Psoas muscle (tissue), 8 donors: Measurements from ENCODE around the gene GPR107. TPM values are rescaled to one million over a fixed set of nuclear protein-coding genes. Genes with fewer than 3 reads are reported as not detected.
"Not testable (repeated sequence)": the region's sequence is repeated elsewhere in the genome, so short reads cannot be mapped to it uniquely, and the experiment has no call there.

ENCODE experiments used
- ATAC-seq, 4 donors: fragments of 200-7000 bp; cut with Tn5 transposase; one replicate each; pipeline ENCODE4 v1.9.1; 2020; ENCODE audit warnings: moderate library complexity in 3 of 4, mild to moderate bottlenecking in 2 of 4
- DNase-seq, 2 donors: peaks; one replicate each; pipeline ENCODE4 v3.0.0-alpha.2; 2020
- H3K27ac ChIP-seq: fragments of 200-600 bp; one replicate; pipeline ENCODE4 v1.8.0; 2022
- H3K27me3 ChIP-seq, 3 donors: fragments of 200-600 bp in 1 of 3; one replicate each; pipeline versions ENCODE4 v1.6.1 to v1.8.0; 2013 to 2022; ENCODE audit warnings: low read length in 2 of 3, mild to moderate bottlenecking in 2 of 3, moderate library complexity in 1 of 3; ENCODE audit not compliant: insufficient read depth in 3 of 3
- H3K36me3 ChIP-seq, 2 donors: fragments of 200-600 bp in 1 of 2; one replicate each; pipeline versions ENCODE4 v1.6.1 to v1.8.0; 2013 to 2022; ENCODE audit warnings: low read depth in 1 of 2, mild to moderate bottlenecking in 1 of 2, moderate library complexity in 1 of 2; ENCODE audit not compliant: insufficient read depth in 1 of 2
- H3K4me1 ChIP-seq: fragments of 200-600 bp; one replicate; pipeline ENCODE4 v1.8.0; 2022
- H3K4me3 ChIP-seq: fragments of 200-600 bp; one replicate; pipeline ENCODE4 v1.8.0; 2022; ENCODE audit warnings: mild to moderate bottlenecking
- H3K9me3 ChIP-seq: fragments of 200-600 bp; one replicate; pipeline ENCODE4 v1.8.0; 2022
- CTCF ChIP-seq: fragments of 200-600 bp; IDR thresholded peaks from one replicate; pipeline ENCODE4 v1.8.0; 2022; ENCODE audit warnings: antibody characterized with exemption
- WGBS, 3 donors: extraction: QIAGEN DNeasy Blood & Tissue Kit; methylation state at CpG; one replicate each; pipeline versions ENCODE4 v1.1.6 to v1.1.7; 2013; 5-methylcytosine and 5-hydroxymethylcytosine counted together
- intact Hi-C, 2 donors: fragments of 100-400 bp; cut with DNase I; formaldehyde crosslinking; loops; one replicate each; pipeline versions ENCODE4 v1.11.0 to v1.14.2; 2022
- polyA plus RNA-seq, 3 donors: library from polyadenylated mRNA; stranded (reverse); fragments of 200-250 nt; gene quantifications; one replicate each; pipeline ENCODE4 v1.2.3, GENCODE V29; 2013
- total RNA-seq, 4 donors: library from RNA; stranded (reverse); fragmentation: NEBNext Ultra II Directional in 2 of 4; extraction: Animal tissue kit (Norgen Biotek cat#: 25700) in 2 of 4; gene quantifications; one replicate each; pipeline versions ENCODE4 v1.2.1 to v1.2.4, GENCODE V29; 2021 to 2023
- donor health status: healthy with polysubstance abuse.
- donor health status: DM: no; HTN: no; CAD: no; lungs with moderate emphysema.
- donor health status: Bipolar disorder and iron deficiency.
- donor health status: healthy.
- donor health status: DM: yes; HTN: yes; CAD: no.
- donor health status: DM: no; HTN: no; CAD: no.
- donor health status: DM: no; HTN: no; CAD: no.
- donor health status: DM: yes; HTN: yes; CAD: no.

The GPR107 gene
- total and polyA plus RNA-seq, 7 donors = 8.9 to 28.1 (median 19.9) TPM

DNA sequence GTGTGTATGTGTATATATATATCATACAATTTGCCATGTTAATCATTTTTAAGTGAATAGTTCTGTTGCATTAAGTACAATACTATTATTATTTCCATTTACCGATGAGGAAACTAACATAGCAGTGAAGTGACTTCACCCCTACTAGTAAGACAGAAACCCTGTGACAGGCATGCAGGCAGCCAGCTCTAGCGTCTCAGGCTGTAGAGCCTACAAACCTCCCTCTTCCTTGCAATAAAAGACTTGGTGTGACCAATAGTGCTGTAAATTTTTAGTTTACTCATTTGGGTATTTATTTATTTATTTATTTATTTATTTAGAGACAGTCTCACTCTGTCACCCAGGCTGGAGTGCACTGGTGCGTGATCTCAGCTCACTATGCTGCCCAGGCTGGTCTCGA lies 35.4 kb upstream of the GPR107 start:
- TF ChIP-seq CTCF = no peak
- H3K9me3 ChIP-seq = no peaks in the 10 kb centered on the region
- H3K36me3 ChIP-seq = no peaks in the 10 kb centered on the region
- ATAC-seq = no peak
- H3K4me1 ChIP-seq = peaks cover 32% of the 10 kb centered on the region
- intact Hi-C loops = no loop called here
- no peak overlapping the region for H3K27ac ChIP-seq
- no peak overlapping the region for H3K4me3 ChIP-seq
- 92 to 98% (median 92%) methylated on average over 4 of the region's 4 CpGs for WGBS, 3 donors
- DNase-seq = no peak
- H3K27me3 ChIP-seq = no peaks in the 10 kb centered on the region

- no peak for TF ChIP-seq CTCF
- H3K4me3 ChIP-seq = no peak overlapping the region
- H3K27ac ChIP-seq = peak overlapping the region; percentile 34
- DNase-seq (no peak), ATAC-seq (peak in 1 of 4 donors; percentile 22)
- H3K36me3 ChIP-seq = no peaks in the 10 kb centered on the region
- H3K27me3 ChIP-seq = no peaks in the 10 kb centered on the region
- 21 to 25% (median 22%) methylated on average over 7 of the region's 7 CpGs for WGBS, 3 donors
- intact Hi-C loops = loop anchor here in 1 of 2 donors (5.0 kb wide), 1 partner anchor 33 kb away; no protein-coding TSS in a partner anchor
- no peaks in the 10 kb centered on the region for H3K9me3 ChIP-seq
- H3K4me1 ChIP-seq = peaks cover 51% of the 10 kb centered on the region
These were observed 33.1 kb upstream of the GPR107 start for GRCh38 chr9:130020618-130021017.

- H3K4me1 ChIP-seq = peaks cover 56% of the 10 kb centered on the region
- TF ChIP-seq CTCF = no peak
- H3K36me3 ChIP-seq = no peaks in the 10 kb centered on the region
- 24 to 51% (median 26%) methylated on average over 2 of the region's 2 CpGs for WGBS, 3 donors
- no peaks in the 10 kb centered on the region for H3K9me3 ChIP-seq
- peak overlapping the region; percentile 34 for H3K27ac ChIP-seq
- H3K27me3 ChIP-seq = no peaks in the 10 kb centered on the region
- no peak overlapping the region for H3K4me3 ChIP-seq
- intact Hi-C loops = loop anchor here in 1 of 2 donors (5.0 kb wide), 1 partner anchor 34 kb away; no protein-coding TSS in a partner anchor
- no peak for DNase-seq
- ATAC-seq = peak in 3 of 4 donors; percentile 37 to 73 (median 69)
These were observed 32.6 kb upstream of the GPR107 start for GRCh38 chr9:130021123-130021522.

DNA sequence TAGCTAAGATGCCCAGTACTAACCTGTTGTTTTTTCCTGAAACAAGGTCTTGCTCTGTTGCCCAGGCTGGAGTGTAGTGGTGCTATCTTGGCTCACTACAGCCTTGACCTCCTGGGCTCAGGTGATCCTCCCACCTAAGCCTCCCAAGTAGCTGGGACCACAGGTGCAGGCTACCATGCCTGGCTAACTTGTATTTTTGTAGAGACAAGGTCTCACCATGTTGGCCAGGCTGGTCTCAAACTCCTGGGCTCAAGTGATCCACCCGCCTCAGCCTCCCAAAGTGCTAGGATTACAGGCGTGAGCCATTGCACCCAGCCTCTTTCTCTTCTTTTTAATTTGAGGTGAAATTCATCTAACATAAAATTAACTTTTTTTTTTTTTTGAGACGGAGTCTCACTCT lies 31.9 kb upstream of the GPR107 start:
- not testable (repeated sequence) for H3K27ac ChIP-seq, ATAC-seq, DNase-seq, H3K27me3 ChIP-seq, H3K4me3 ChIP-seq, H3K36me3 ChIP-seq, H3K9me3 ChIP-seq
- intact Hi-C loops = loop anchor here in 1 of 2 donors (5.0 kb wide), 1 partner anchor 35 kb away; no protein-coding TSS in a partner anchor
- peaks cover 59% of the 10 kb centered on the region for H3K4me1 ChIP-seq
- WGBS, 3 donors = 93 to 96% (median 95%) methylated on average over 3 of the region's 3 CpGs

GRCh38 chr9:130022566-130023143 lies 31.1 kb upstream of the GPR107 start:
- no peak overlapping the region for H3K4me3 ChIP-seq
- intact Hi-C loops = loop anchor here in 1 of 2 donors (5.0 kb wide), 1 partner anchor 35 kb away; no protein-coding TSS in a partner anchor
- H3K4me1 ChIP-seq = peaks cover 57% of the 10 kb centered on the region
- H3K36me3 ChIP-seq = no peaks in the 10 kb centered on the region
- ATAC-seq (no peak), DNase-seq (no peak)
- H3K27me3 ChIP-seq = no peaks in the 10 kb centered on the region
- no peaks in the 10 kb centered on the region for H3K9me3 ChIP-seq
- 84 to 85% (median 85%) methylated on average over 8 of the region's 8 CpGs for WGBS, 3 donors
- no peak overlapping the region for H3K27ac ChIP-seq
- no peak for TF ChIP-seq CTCF
